ENCODE measurements around the gene CIDEB.
A peak's percentile ranks its signal among the peaks of the same experiment; 100 is the strongest.

Gene CIDEB

DNA sequence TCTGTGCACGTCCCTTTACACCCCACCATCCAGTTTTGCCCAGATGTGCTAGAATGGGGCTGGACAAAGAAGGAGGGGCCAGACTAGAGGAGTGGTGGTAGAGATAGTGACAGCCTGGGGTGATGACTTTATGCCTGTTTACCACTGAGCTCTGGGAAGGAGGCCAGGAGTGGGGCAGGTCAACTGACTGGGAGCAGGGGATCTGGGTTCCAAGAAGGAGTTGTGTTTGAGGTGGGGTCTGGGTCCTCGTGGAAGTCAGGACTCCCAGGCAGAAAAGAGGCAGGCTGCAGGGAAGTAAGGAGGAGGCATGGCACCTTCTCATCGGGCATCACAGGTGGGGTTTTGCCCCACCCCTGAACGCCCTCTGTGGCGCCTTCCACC lies 2.5 kb upstream of the CIDEB start:
- peak overlapping the region; percentile 63 for H3K4me3 ChIP-seq (replicated peaks; ENCODE audit: low read depth, low read length)
- TF ChIP-seq, protein P1, sequence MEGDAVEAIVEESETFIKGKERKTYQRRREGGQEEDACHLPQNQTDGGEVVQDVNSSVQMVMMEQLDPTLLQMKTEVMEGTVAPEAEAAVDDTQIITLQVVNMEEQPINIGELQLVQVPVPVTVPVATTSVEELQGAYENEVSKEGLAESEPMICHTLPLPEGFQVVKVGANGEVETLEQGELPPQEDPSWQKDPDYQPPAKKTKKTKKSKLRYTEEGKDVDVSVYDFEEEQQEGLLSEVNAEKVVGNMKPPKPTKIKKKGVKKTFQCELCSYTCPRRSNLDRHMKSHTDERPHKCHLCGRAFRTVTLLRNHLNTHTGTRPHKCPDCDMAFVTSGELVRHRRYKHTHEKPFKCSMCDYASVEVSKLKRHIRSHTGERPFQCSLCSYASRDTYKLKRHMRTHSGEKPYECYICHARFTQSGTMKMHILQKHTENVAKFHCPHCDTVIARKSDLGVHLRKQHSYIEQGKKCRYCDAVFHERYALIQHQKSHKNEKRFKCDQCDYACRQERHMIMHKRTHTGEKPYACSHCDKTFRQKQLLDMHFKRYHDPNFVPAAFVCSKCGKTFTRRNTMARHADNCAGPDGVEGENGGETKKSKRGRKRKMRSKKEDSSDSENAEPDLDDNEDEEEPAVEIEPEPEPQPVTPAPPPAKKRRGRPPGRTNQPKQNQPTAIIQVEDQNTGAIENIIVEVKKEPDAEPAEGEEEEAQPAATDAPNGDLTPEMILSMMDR (IDR thresholded peaks at IDR 0.05; ENCODE audit: insufficient read depth, low read length, poor library complexity, severe bottlenecking), result no peak
- H3K36me3 ChIP-seq (ENCODE audit: control insufficient read depth, insufficient read depth, low read length), result peaks cover 18% of the 10 kb centered on the region
- H3K27me3 ChIP-seq (replicated peaks; ENCODE audit: control insufficient read depth, insufficient read depth, low read length), result no peaks in the 10 kb centered on the region
- no peak for DNase-seq (ENCODE audit: extremely low read depth, insufficient read length)

DNA sequence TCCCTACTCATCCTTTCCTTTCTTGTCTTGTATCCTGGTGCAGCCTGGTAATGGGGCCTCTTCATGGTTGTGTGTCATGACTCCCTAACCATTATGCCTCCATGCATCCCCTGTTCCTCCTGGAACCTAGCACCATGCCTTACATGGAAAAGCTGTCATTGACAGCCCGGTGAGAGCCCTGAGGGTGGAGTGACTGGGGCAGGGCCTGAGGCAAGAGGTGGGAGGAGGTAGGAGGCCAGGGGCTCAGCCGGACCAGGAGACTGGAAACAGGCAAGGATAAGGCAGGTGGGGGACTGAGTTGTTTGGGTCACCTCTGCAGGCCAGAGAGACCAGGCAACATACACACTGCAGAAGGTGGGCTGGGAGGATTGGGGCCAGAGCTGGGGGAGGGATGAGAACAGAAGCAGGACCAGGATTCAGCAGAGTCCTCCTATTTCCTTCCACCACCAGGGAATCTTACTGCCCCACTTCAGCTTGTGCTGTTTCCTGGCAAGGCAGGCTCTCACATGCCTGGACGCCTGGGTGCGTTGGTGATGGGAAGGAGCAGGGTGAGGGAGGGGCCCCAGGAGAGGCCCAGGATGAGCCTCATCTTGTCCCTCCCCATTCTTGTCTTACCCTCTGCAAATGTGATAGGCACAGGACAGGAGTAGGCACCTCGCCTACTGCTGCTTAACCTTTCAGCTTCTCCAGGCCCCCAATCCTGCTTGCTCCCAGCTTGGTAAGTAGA lies 1.9 kb upstream of the CIDEB start, which contains the start of gene LTB4R2:
Gene LTB4R2, plus strand, starts transcription at position 603 of the 727 bp plus-strand sequence. CDS start 525 bp downstream, outside the sequence.
- H3K4me3 ChIP-seq (replicated peaks; ENCODE audit: low read depth, low read length), result peak within 1 kb of the TSS; percentile 63
- TF ChIP-seq, protein P1 (IDR thresholded peaks at IDR 0.05; ENCODE audit: insufficient read depth, low read length, poor library complexity, severe bottlenecking), result no peak
- H3K27me3 ChIP-seq (replicated peaks; ENCODE audit: control insufficient read depth, insufficient read depth, low read length), result no peaks in the 10 kb centered on the region
- H3K36me3 ChIP-seq (ENCODE audit: control insufficient read depth, insufficient read depth, low read length), result peaks cover 20% of the 10 kb centered on the region
- no peak for DNase-seq (ENCODE audit: extremely low read depth, insufficient read length)

DNA sequence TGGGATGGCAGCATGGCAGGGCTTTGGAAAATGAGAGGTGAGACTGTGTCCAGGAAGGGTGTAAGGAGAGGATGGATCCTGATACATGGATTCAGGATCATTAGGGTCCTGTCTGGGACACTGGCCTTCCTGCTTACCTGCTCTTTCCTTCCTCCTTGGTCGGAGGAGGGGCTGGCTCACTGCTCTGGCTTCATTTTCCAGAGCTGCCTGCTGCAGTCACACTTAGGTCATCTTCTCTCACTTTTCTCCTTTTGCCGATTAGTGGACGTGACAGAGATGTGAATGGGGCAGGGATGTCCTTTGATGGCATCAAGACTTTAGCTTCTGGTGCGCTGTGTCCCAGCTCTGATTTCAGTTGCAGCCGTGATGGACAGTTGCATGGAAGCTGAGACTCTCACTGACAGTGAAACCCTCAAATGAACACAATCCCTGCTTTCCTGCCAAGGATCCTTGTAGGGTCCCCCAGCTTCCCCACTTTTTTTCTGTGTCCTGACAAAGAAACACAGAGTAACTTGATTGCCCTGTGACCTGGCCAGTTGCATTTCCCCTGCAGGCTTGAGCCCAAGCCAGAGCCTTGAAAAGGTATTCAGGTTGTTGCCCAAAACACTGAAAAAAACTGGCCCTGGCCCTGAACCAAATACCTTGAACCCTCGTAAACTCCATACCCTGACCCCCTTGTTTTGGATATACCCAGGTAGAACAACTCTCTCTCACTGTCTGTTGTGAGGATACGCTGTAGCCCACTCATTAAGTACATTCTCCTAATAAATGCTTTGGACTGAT lies 756 bp upstream of the CIDEB start:
- no peak for DNase-seq (ENCODE audit: extremely low read depth, insufficient read length)
- TF ChIP-seq, protein P1 (IDR thresholded peaks at IDR 0.05; ENCODE audit: insufficient read depth, low read length, poor library complexity, severe bottlenecking), result no peak
- peaks cover 31% of the 10 kb centered on the region for H3K36me3 ChIP-seq (ENCODE audit: control insufficient read depth, insufficient read depth, low read length)
- H3K27me3 ChIP-seq (replicated peaks; ENCODE audit: control insufficient read depth, insufficient read depth, low read length), result no peaks in the 10 kb centered on the region
- no peak overlapping the region for H3K4me3 ChIP-seq (replicated peaks; ENCODE audit: low read depth, low read length)

DNA sequence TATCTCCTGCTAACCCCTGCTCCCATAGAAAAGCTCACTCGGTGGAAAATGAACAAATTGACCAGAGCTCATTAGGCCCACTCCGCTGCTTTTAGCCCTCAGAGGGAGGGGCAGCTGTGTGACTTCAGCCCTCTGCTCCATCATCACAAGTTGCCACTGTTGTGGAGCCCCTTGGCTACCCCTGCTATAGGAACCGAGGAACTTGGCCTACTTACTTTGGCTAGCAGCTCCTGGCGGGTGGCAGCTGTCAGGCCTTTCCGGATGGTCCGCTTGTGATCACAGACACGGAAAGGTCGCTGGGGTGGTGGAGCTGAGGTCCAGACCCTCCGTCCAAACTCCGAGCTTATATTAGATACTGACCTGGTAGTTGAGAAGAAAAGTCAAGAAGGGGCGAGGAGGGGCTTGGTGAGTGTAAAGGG lies 612 bp downstream of the CIDEB start:
- Histone ChIP-seq H3K27me3 (replicated peaks; ENCODE audit: control insufficient read depth, insufficient read depth, low read length) (no peaks in the 10 kb centered on the region), H3K4me3 (replicated peaks; ENCODE audit: low read depth, low read length) (no peak overlapping the region), H3K36me3 (ENCODE audit: control insufficient read depth, insufficient read depth, low read length) (peaks cover 39% of the 10 kb centered on the region)
- no peak for DNase-seq (ENCODE audit: extremely low read depth, insufficient read length)
- TF ChIP-seq, protein P1 (IDR thresholded peaks at IDR 0.05; ENCODE audit: insufficient read depth, low read length, poor library complexity, severe bottlenecking), result no peak

DNA sequence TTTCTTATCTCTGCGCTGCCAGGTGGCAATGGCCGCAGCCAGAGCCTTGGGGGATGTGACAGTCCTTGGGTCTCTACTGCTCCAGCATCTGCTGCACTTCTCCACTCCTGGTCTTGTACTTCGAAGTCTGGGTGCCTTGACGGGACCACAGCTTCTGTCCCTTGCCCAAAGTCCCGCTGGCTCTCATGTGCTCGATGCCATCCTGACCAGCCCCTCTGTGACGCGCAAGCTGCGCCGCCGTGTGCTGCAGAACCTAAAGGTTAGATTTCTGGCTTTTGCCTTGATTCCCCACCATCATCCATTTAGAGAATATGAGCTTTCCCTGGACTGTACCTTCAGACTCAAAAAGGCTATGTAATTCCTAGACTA lies 3.8 kb downstream of the CIDEB start:
- no peaks in the 10 kb centered on the region for H3K27me3 ChIP-seq (replicated peaks; ENCODE audit: control insufficient read depth, insufficient read depth, low read length)
- TF ChIP-seq, protein P1 (IDR thresholded peaks at IDR 0.05; ENCODE audit: insufficient read depth, low read length, poor library complexity, severe bottlenecking), result no peak
- H3K4me3 ChIP-seq (replicated peaks; ENCODE audit: low read depth, low read length), result no peak overlapping the region
- H3K36me3 ChIP-seq (ENCODE audit: control insufficient read depth, insufficient read depth, low read length), result peaks cover 45% of the 10 kb centered on the region
- DNase-seq (ENCODE audit: extremely low read depth, insufficient read length), result no peak

Data from GM06990 (cell line).